A673 (cell line): ENCODE data around the gene RPTOR.

ENCODE experiments used
- CTCF ChIP-seq: fragments of 300-800, 200-600 bp; sonication (generic); conservative IDR thresholded peaks from 2 replicates; pipeline ENCODE4 v1.5.1; 2017; ENCODE audit warnings: low read depth, mild to moderate bottlenecking, antibody characterized with exemption, low read length, moderate library complexity, mixed read lengths
- EZH2 ChIP-seq: fragments of 200-600 bp; sonication (generic); IDR thresholded peaks from 2 replicates; pipeline ENCODE4 v1.6.1; 2017; ENCODE audit warnings: borderline replicate concordance, low read depth, mild to moderate bottlenecking, mixed read lengths, antibody characterized with exemption, low read length; ENCODE audit not compliant: poor library complexity, severe bottlenecking

GRCh38 chr17:80807014-80807413, 262.4 kb downstream of the RPTOR start:
- TF ChIP-seq CTCF (no peak), EZH2 (no peak)
